Activated CD4-positive, alpha-beta T cell treated with anti-CD3 and anti-CD28 coated beads for 24 hours (primary cell): ENCODE measurements around the gene DNAI2.
"Not testable (repeated sequence)": the region's sequence is repeated elsewhere in the genome, so short reads cannot be mapped to it uniquely, and the experiment has no call there.

ENCODE experiments used
- DNase-seq, 2 donors: peaks; one replicate each; pipeline ENCODE4 v3.0.0-alpha.2; 2020; ENCODE audit warnings: low read depth in 2 of 2

DNAI2 gene

GRCh38 chr17:74276051-74276476 lies 2.0 kb downstream of the DNAI2 start:
- DNase-seq, result no peak

- no peak for DNase-seq
These were observed 2.5 kb downstream of the DNAI2 start for GRCh38 chr17:74276541-74277009.

GRCh38 chr17:74277935-74278334 lies 3.9 kb downstream of the DNAI2 start:
- DNase-seq, result no peak

- DNase-seq, result not testable (repeated sequence)
These were observed 5.6 kb downstream of the DNAI2 start for GRCh38 chr17:74279617-74280016.

GRCh38 chr17:74280093-74280513 lies 6.1 kb downstream of the DNAI2 start:
- DNase-seq, result peak in 1 of 2 donors; percentile 48

- DNase-seq, result no peak
These were observed 7.8 kb downstream of the DNAI2 start for GRCh38 chr17:74281799-74282198.

GRCh38 chr17:74282274-74282586 lies 8.2 kb downstream of the DNAI2 start:
- not testable (repeated sequence) for DNase-seq

GRCh38 chr17:74282587-74283370 lies 8.7 kb downstream of the DNAI2 start:
- peak; percentile 18 to 50 for DNase-seq

- DNase-seq, result no peak
These were observed 9.3 kb downstream of the DNAI2 start for GRCh38 chr17:74283371-74283673.

GRCh38 chr17:74287031-74287602 lies 13.1 kb downstream of the DNAI2 start:
- no peak for DNase-seq

GRCh38 chr17:74288785-74289184 lies 14.8 kb downstream of the DNAI2 start:
- DNase-seq, result no peak

- DNase-seq, result no peak
These were observed 15.7 kb downstream of the DNAI2 start for GRCh38 chr17:74289688-74290087.

- DNase-seq, result no peak
These were observed 16.3 kb downstream of the DNAI2 start for GRCh38 chr17:74290340-74290739.

GRCh38 chr17:74292495-74292894 lies 18.5 kb downstream of the DNAI2 start:
- DNase-seq, result no peak

- no peak for DNase-seq
These were observed 21.9 kb downstream of the DNAI2 start for GRCh38 chr17:74295625-74296547.

- DNase-seq, result no peak
These were observed 22.5 kb downstream of the DNAI2 start for GRCh38 chr17:74296548-74296936.

- no peak for DNase-seq
These were observed 23.9 kb downstream of the DNAI2 start for GRCh38 chr17:74297941-74298340.

- DNase-seq, result no peak
These were observed 24.7 kb downstream of the DNAI2 start for GRCh38 chr17:74298778-74299177.

- no peak for DNase-seq
These were observed 25.4 kb downstream of the DNAI2 start for GRCh38 chr17:74299226-74300009.

GRCh38 chr17:74303305-74303704 lies 29.3 kb downstream of the DNAI2 start:
- DNase-seq, result no peak

GRCh38 chr17:74304184-74304583 lies 30.1 kb downstream of the DNAI2 start:
- no peak for DNase-seq
